Kidney epithelial cell (primary cell): Measurements from ENCODE around the gene PNKD. TPM values are rescaled to one million over a fixed set of nuclear protein-coding genes. Genes with fewer than 3 reads are reported as not detected.
"Not testable (repeated sequence)": the region's sequence is repeated elsewhere in the genome, so short reads cannot be mapped to it uniquely, and the experiment has no call there.

ENCODE experiments used
- DNase-seq: peaks from one replicate; pipeline ENCODE4 v3.0.0-alpha.2; 2010; ENCODE audit warnings: low read depth
- H3K27me3 ChIP-seq: 2 replicates; pipeline ENCODE4 v1.6.0; 2011; ENCODE audit warnings: low read length; ENCODE audit not compliant: control insufficient read depth, insufficient read depth
- H3K36me3 ChIP-seq: 2 replicates; pipeline ENCODE4 v1.5.1; 2011; ENCODE audit warnings: low read length; ENCODE audit not compliant: control insufficient read depth, insufficient read depth
- H3K4me3 ChIP-seq: 2 replicates; pipeline ENCODE4 v1.5.1; 2011; ENCODE audit warnings: low read depth, mild to moderate bottlenecking, control low read depth, low read length
- CTCF ChIP-seq: IDR thresholded peaks from 2 replicates; pipeline ENCODE4 v1.5.1; 2011; ENCODE audit warnings: mild to moderate bottlenecking, moderate library complexity, low read length, control low read depth, inconsistent platforms; ENCODE audit not compliant: insufficient read depth, poor library complexity, severe bottlenecking
- total RNA-seq: library from RNA; depleted of rRNA; stranded (reverse); fragments of >200 nt; gene quantifications from 2 replicates; pipeline ENCODE4 v1.2.3, GENCODE V29; 2015

Gene PNKD
- total RNA-seq, 1 donor from 2014 or later: 45.4 TPM

- no peaks in the 10 kb centered on the region for H3K36me3 ChIP-seq
- no peaks in the 10 kb centered on the region for H3K27me3 ChIP-seq
- no peak for TF ChIP-seq CTCF
- DNase-seq: no peak
- H3K4me3 ChIP-seq: no peak overlapping the region
These were observed 36.0 kb downstream of the PNKD start for GRCh38 chr2:218306184-218306920.

- no peak for TF ChIP-seq CTCF
- Histone ChIP-seq H3K36me3 (no peaks in the 10 kb centered on the region), H3K27me3 (no peaks in the 10 kb centered on the region)
These were observed 37.2 kb downstream of the PNKD start for GRCh38 chr2:218307415-218308090.

GRCh38 chr2:218310853-218311540 lies 40.7 kb downstream of the PNKD start:
- no peak for DNase-seq
- H3K27me3 ChIP-seq: no peaks in the 10 kb centered on the region
- H3K4me3 ChIP-seq: no peak overlapping the region
- H3K36me3 ChIP-seq: no peaks in the 10 kb centered on the region
- no peak for TF ChIP-seq CTCF

More at GRCh38 chr2:218307415-218308090, 37.2 kb downstream of the PNKD start:
- no peak overlapping the region for H3K4me3 ChIP-seq
- no peak for DNase-seq

GRCh38 chr2:218311541-218312266 lies 41.4 kb downstream of the PNKD start:
- not testable (repeated sequence) for DNase-seq, H3K36me3 ChIP-seq, H3K27me3 ChIP-seq, H3K4me3 ChIP-seq

GRCh38 chr2:218312267-218312756 lies 42.0 kb downstream of the PNKD start:
- Histone ChIP-seq H3K4me3 (no peak overlapping the region), H3K27me3 (no peaks in the 10 kb centered on the region), H3K36me3 (no peaks in the 10 kb centered on the region)
- TF ChIP-seq CTCF: no peak
- no peak for DNase-seq

- DNase-seq: no peak
- no peak for TF ChIP-seq CTCF
- Histone ChIP-seq H3K27me3 (no peaks in the 10 kb centered on the region), H3K4me3 (no peak overlapping the region), H3K36me3 (no peaks in the 10 kb centered on the region)
These were observed 43.0 kb downstream of the PNKD start for GRCh38 chr2:218313356-218313755.

- H3K36me3 ChIP-seq, DNase-seq, H3K4me3 ChIP-seq, H3K27me3 ChIP-seq: not testable (repeated sequence)
These were observed 44.4 kb downstream of the PNKD start for GRCh38 chr2:218314764-218315163.
